HG03280 (cell line): ENCODE data around the gene GPM6B.

Experiments
- ATAC-seq: cut with Tn5 transposase; IDR thresholded peaks from one replicate; pipeline ENCODE4 v1.9.1; 2021; ENCODE audit warnings: mild to moderate bottlenecking, moderate library complexity; ENCODE audit not compliant: unreplicated experiment

Gene GPM6B

GRCh38 chrX:13816643-13817627, at the start of gene GPM6B:
Gene GPM6B (minus strand): TSS chrX:13817093. CDS start chrX:13816904, 189 bp downstream.
- no peak for ATAC-seq

- ATAC-seq = no peak
These were observed 47.4 kb upstream of the GPM6B start for GRCh38 chrX:13864264-13864663.

- ATAC-seq = no peak
These were observed 46.4 kb upstream of the GPM6B start for GRCh38 chrX:13863324-13863723.

GRCh38 chrX:13859724-13860123, 42.8 kb upstream of the GPM6B start:
- ATAC-seq = no peak

GRCh38 chrX:13857804-13858203, 40.9 kb upstream of the GPM6B start:
- ATAC-seq = no peak

GRCh38 chrX:13855689-13856450, 39.0 kb upstream of the GPM6B start:
- ATAC-seq = no peak

GRCh38 chrX:13854003-13854402, 37.1 kb upstream of the GPM6B start:
- no peak for ATAC-seq

GRCh38 chrX:13852001-13852695, 35.3 kb upstream of the GPM6B start:
- peak; percentile 73 for ATAC-seq

- no peak for ATAC-seq
These were observed 29.0 kb upstream of the GPM6B start for GRCh38 chrX:13845721-13846378.

- no peak for ATAC-seq
These were observed 26.3 kb upstream of the GPM6B start for GRCh38 chrX:13843150-13843721.

- no peak for ATAC-seq
These were observed 23.2 kb upstream of the GPM6B start for GRCh38 chrX:13840121-13840520.

- no peak for ATAC-seq
These were observed 20.4 kb upstream of the GPM6B start for GRCh38 chrX:13837290-13837745.

- no peak for ATAC-seq
These were observed 19.7 kb upstream of the GPM6B start for GRCh38 chrX:13836575-13836974.

GRCh38 chrX:13835825-13836224, 18.9 kb upstream of the GPM6B start:
- ATAC-seq = no peak

- no peak for ATAC-seq
These were observed 17.5 kb upstream of the GPM6B start for GRCh38 chrX:13834355-13834754.

GRCh38 chrX:13829983-13830382, 13.1 kb upstream of the GPM6B start:
- ATAC-seq = no peak

- no peak for ATAC-seq
These were observed 11.5 kb upstream of the GPM6B start for GRCh38 chrX:13828392-13828791.

- ATAC-seq = no peak
These were observed 10.6 kb upstream of the GPM6B start for GRCh38 chrX:13827298-13828090.

- no peak for ATAC-seq
These were observed 9.9 kb upstream of the GPM6B start for GRCh38 chrX:13826770-13827169.
